ENCODE measurements around the gene FRG2B. TPM values are rescaled to one million over a fixed set of nuclear protein-coding genes. Genes with fewer than 3 reads are reported as not detected.
"Not testable (repeated sequence)": the region's sequence is repeated elsewhere in the genome, so short reads cannot be mapped to it uniquely, and the experiment has no call there.

FRG2B gene
- polyA plus RNA-seq, 2 donors, result not detected

DNA sequence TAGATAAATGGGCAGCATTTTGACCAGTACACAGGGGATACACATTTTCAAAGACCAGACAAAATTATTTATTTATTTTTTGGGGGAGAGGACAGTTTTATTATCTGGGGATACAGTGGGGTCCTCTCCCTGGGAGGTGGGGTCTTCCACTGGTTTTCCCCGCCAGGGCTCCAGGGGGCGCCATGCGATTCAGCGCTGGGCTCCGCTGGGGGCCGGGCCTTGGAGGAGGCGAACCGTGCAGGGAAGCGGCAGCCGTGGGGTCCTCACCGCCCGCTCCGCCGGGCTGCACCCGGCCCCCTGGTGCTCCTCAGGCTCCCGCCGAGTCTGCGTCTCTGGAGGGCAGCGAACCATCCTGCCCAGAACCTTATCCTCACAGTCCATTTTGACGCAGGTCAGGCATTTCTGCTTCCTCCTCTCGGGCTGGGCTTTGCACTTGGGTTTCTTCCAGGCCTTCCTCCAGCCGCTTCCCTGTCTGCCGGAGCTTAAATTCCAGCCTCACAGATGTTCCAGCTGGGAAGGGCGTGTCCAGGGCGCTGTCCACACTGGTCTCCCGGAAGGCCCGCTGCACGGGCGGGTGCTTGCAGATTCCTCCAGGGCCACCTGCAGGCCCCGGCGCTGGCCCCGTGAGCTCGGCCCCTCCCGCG lies 10.7 kb upstream of the FRG2B start:
- 7 to 10% methylated on average over 5 to 6 of the region's 35 CpGs for WGBS, 2 donors
- not testable (repeated sequence) for H3K9me3 ChIP-seq (ENCODE audit: control insufficient read depth in 2 of 2, insufficient read depth in 1 of 2, low read depth in 1 of 2, low read length in 1 of 2); H3K4me1 ChIP-seq (ENCODE audit: control insufficient read depth in 2 of 2, insufficient read depth in 2 of 2, low read length in 1 of 2); H3K27ac ChIP-seq (ENCODE audit: low read depth in 2 of 2, low read length in 1 of 2); H3K4me3 ChIP-seq (ENCODE audit: low read depth in 1 of 2, low read length in 2 of 2); H3K27me3 ChIP-seq (ENCODE audit: control insufficient read depth in 1 of 2, insufficient read depth in 2 of 2, low read length in 2 of 2); H3K36me3 ChIP-seq (ENCODE audit: control insufficient read depth in 2 of 2, insufficient read depth in 2 of 2, low read length in 1 of 2)

DNA sequence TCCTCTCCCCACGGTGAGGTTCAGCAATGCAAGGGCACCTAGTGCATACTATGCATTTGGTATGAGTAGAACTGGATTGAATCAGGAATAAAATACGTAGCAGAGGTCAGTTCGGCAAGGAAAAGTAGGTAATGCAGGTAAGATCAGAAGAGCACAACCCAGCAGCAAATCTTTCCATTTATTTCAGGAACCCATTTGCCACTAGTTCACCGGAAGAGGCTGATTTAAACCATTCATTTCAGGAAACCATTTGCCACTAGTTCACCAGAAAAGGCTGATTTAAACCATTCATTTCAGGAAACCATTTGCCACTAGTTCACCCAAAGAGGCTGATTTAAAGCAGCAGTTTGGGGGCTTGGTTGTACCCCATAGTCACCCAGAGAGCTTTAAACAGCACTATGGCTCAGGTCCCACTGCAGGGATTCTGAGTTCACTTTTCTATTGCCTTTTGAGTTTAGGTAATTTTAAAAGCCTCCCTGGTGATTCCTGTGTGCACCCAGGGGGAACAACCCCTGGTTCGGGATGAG lies 4.2 kb upstream of the FRG2B start:
- H3K27ac ChIP-seq (ENCODE audit: low read depth in 2 of 2, low read length in 1 of 2); H3K4me3 ChIP-seq (ENCODE audit: low read depth in 1 of 2, low read length in 2 of 2); H3K9me3 ChIP-seq (ENCODE audit: control insufficient read depth in 2 of 2, insufficient read depth in 1 of 2, low read depth in 1 of 2, low read length in 1 of 2); H3K27me3 ChIP-seq (ENCODE audit: control insufficient read depth in 1 of 2, insufficient read depth in 2 of 2, low read length in 2 of 2); H3K36me3 ChIP-seq (ENCODE audit: control insufficient read depth in 2 of 2, insufficient read depth in 2 of 2, low read length in 1 of 2); H3K4me1 ChIP-seq (ENCODE audit: control insufficient read depth in 2 of 2, insufficient read depth in 2 of 2, low read length in 1 of 2): not testable (repeated sequence)
- WGBS, 2 donors, result 60 to 71% methylated on average over 2 of the region's 5 CpGs

DNA sequence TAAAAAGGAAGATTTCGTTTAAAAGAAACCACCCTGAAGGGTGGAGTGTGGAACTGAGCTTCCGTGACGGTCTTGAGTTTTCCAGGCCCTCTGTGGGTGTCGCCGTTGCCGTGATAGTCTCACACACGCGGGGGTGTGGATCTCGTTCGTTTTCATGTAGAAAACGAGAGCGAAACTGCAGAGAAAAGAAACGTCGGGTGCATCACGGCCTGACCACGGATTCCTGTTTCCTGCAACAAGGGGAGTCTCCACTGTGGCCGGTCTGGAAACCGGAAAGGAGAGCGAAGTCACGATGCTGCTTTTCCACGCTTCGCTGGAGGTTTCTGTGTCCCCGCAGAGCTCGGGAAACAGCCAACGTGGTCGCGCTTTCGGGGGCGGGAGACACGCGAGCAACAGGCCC lies 4.1 kb downstream of the FRG2B start:
- H3K27me3 ChIP-seq (ENCODE audit: control insufficient read depth in 1 of 2, insufficient read depth in 2 of 2, low read length in 2 of 2); H3K4me1 ChIP-seq (ENCODE audit: control insufficient read depth in 2 of 2, insufficient read depth in 2 of 2, low read length in 1 of 2); H3K4me3 ChIP-seq (ENCODE audit: low read depth in 1 of 2, low read length in 2 of 2); H3K9me3 ChIP-seq (ENCODE audit: control insufficient read depth in 2 of 2, insufficient read depth in 1 of 2, low read depth in 1 of 2, low read length in 1 of 2); H3K36me3 ChIP-seq (ENCODE audit: control insufficient read depth in 2 of 2, insufficient read depth in 2 of 2, low read length in 1 of 2); H3K27ac ChIP-seq (ENCODE audit: low read depth in 2 of 2, low read length in 1 of 2): not testable (repeated sequence)
- 33 to 38% methylated on average over 23 to 26 of the region's 31 CpGs for WGBS, 2 donors

DNA sequence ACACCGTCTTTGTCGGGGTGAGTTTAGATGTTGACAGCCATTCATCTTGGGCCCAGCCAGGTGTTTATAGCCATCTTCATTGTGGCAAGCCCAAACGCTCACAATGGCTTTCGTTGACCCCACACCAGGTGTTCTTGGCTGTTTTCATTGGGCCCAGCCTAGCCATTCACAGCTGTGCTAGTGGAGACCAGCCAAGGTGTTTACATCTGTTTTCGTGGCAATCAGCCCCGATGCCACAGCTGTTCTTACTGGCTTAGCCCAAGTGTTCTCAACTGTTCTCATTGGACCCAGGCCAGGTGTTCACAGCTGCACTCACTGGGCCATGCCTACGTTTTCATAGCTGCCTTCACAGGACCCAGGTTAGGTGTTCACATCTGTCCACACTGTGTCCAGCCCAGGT lies 7.7 kb downstream of the FRG2B start:
- H3K27ac ChIP-seq (ENCODE audit: low read depth in 2 of 2, low read length in 1 of 2), result no peak overlapping the region
- peaks cover 0 to 3% of the 10 kb centered on the region in 2 donors for H3K27me3 ChIP-seq (ENCODE audit: control insufficient read depth in 1 of 2, insufficient read depth in 2 of 2, low read length in 2 of 2)
- no peaks in the 10 kb centered on the region for H3K4me1 ChIP-seq (ENCODE audit: control insufficient read depth in 2 of 2, insufficient read depth in 2 of 2, low read length in 1 of 2)
- 79 to 81% methylated on average over 7 of the region's 7 CpGs for WGBS, 2 donors
- peaks cover 0 to 7% of the 10 kb centered on the region in 2 donors for H3K9me3 ChIP-seq (ENCODE audit: control insufficient read depth in 2 of 2, insufficient read depth in 1 of 2, low read depth in 1 of 2, low read length in 1 of 2)
- H3K36me3 ChIP-seq (ENCODE audit: control insufficient read depth in 2 of 2, insufficient read depth in 2 of 2, low read length in 1 of 2), result no peaks in the 10 kb centered on the region
- H3K4me3 ChIP-seq (ENCODE audit: low read depth in 1 of 2, low read length in 2 of 2), result no peak overlapping the region

DNA sequence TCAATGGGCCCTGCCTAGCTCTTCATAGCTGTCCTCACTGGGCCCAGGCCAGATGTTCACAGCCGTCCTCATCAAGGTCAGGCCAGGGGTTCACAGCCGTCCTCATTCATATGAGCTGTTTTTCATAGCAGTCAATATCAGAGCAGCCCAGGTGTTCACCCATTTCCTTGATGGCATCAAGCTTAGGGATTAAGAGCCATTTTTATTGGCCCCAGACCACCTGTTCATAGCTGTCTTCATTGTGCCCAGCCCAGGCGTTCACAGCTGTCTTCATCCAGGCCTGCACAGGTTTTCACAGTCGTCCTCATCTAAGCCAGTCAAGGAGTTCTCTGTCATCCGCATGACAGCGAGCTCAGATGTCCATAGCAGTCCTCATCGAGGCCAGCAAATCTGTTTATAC lies 9.4 kb downstream of the FRG2B start:
- H3K4me1 ChIP-seq (ENCODE audit: control insufficient read depth in 2 of 2, insufficient read depth in 2 of 2, low read length in 1 of 2), result no peaks in the 10 kb centered on the region
- peaks cover 0 to 7% of the 10 kb centered on the region in 2 donors for H3K9me3 ChIP-seq (ENCODE audit: control insufficient read depth in 2 of 2, insufficient read depth in 1 of 2, low read depth in 1 of 2, low read length in 1 of 2)
- H3K27ac ChIP-seq (ENCODE audit: low read depth in 2 of 2, low read length in 1 of 2), result no peak overlapping the region
- H3K36me3 ChIP-seq (ENCODE audit: control insufficient read depth in 2 of 2, insufficient read depth in 2 of 2, low read length in 1 of 2), result no peaks in the 10 kb centered on the region
- H3K27me3 ChIP-seq (ENCODE audit: control insufficient read depth in 1 of 2, insufficient read depth in 2 of 2, low read length in 2 of 2), result peaks cover 0 to 3% of the 10 kb centered on the region in 2 donors
- 82 to 93% methylated on average over 7 of the region's 7 CpGs for WGBS, 2 donors
- H3K4me3 ChIP-seq (ENCODE audit: low read depth in 1 of 2, low read length in 2 of 2), result no peak overlapping the region

DNA sequence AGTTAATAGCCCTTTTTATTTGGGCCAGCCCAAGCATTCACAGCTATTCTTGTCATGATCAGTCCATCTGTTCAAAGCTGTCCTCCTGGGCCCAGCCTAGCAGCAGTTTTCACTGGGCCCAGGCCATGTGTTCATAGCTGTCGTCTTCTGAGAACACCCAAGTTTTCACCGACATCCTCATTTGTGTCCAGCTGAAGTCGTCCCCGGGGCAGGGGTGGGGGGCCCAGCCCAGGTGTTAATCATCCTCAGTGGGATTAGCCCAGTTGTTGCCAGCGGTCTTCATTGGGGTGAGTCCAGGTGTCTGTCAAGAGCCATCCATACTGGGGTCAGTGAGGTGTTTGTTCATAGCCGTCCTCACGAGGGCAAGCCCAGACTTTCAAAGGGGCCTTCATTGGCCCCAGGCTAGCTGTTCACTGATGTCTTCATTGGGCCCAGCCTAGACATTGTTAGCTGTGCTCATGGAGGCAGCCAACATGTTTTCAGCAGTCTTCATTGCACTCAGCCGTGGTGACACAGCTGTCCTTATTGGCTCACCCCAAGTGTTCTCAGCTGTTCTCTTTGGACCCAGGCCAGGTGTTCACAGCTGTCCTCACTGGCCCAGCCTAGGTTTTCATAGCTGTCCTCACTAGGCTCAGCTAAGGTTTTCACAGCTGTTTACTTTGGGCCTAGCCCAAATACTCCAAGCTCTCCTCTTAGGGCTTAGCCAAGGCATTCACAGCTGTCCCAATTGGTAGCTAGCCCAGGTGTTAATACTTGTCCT lies 10.0 kb downstream of the FRG2B start:
- Histone ChIP-seq H3K9me3 (ENCODE audit: control insufficient read depth in 2 of 2, insufficient read depth in 1 of 2, low read depth in 1 of 2, low read length in 1 of 2) (peaks cover 0 to 7% of the 10 kb centered on the region in 2 donors), H3K4me1 (ENCODE audit: control insufficient read depth in 2 of 2, insufficient read depth in 2 of 2, low read length in 1 of 2) (no peaks in the 10 kb centered on the region), H3K27ac (ENCODE audit: low read depth in 2 of 2, low read length in 1 of 2) (no peak overlapping the region), H3K4me3 (ENCODE audit: low read depth in 1 of 2, low read length in 2 of 2) (no peak overlapping the region), H3K27me3 (ENCODE audit: control insufficient read depth in 1 of 2, insufficient read depth in 2 of 2, low read length in 2 of 2) (peaks cover 0 to 3% of the 10 kb centered on the region in 2 donors), H3K36me3 (ENCODE audit: control insufficient read depth in 2 of 2, insufficient read depth in 2 of 2, low read length in 1 of 2) (no peaks in the 10 kb centered on the region)
- WGBS, 2 donors, result 78 to 83% methylated on average over 8 of the region's 8 CpGs

DNA sequence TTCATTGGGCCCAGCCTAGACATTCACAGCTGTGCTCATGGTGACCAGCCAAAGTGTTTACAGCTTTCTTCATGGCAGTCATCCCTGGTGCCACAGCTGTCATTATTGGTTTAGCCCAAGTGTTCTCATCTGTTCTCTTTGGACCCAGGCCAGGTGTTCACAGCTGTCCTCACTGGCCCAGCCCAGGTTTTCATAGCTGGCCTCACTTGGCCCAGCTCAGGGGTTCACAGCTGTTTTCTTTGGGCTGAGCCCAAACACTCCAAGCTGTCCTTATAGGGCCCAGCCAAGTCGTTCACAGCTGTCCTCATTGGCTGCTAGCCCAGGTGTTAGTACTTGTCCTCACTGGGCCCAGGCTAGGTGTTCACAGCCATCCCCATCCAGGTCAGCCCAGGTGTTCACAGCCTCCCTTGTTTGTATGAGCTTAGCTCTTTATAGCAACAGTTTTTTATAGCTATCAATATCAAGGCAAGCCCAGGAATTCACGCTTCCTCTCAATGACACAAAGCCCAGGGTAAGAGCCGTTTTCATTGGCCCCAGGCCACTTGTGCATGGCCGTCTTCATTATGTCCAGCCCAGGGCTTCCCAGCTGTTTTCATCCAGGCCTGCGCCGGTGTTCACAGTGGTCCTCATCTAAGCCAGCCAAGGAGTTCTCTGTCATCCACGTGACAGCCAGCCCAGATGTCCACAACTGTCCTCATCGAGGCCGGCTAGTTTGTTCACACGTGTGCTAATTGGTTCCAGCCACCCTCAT lies 11.6 kb downstream of the FRG2B start:
- Histone ChIP-seq H3K4me3 (ENCODE audit: low read depth in 1 of 2, low read length in 2 of 2) (no peak overlapping the region), H3K4me1 (ENCODE audit: control insufficient read depth in 2 of 2, insufficient read depth in 2 of 2, low read length in 1 of 2) (no peaks in the 10 kb centered on the region), H3K27ac (ENCODE audit: low read depth in 2 of 2, low read length in 1 of 2) (no peak overlapping the region), H3K9me3 (ENCODE audit: control insufficient read depth in 2 of 2, insufficient read depth in 1 of 2, low read depth in 1 of 2, low read length in 1 of 2) (no peaks in the 10 kb centered on the region), H3K27me3 (ENCODE audit: control insufficient read depth in 1 of 2, insufficient read depth in 2 of 2, low read length in 2 of 2) (no peaks in the 10 kb centered on the region), H3K36me3 (ENCODE audit: control insufficient read depth in 2 of 2, insufficient read depth in 2 of 2, low read length in 1 of 2) (no peaks in the 10 kb centered on the region)
- 79 to 80% methylated on average over 10 of the region's 10 CpGs for WGBS, 2 donors

DNA sequence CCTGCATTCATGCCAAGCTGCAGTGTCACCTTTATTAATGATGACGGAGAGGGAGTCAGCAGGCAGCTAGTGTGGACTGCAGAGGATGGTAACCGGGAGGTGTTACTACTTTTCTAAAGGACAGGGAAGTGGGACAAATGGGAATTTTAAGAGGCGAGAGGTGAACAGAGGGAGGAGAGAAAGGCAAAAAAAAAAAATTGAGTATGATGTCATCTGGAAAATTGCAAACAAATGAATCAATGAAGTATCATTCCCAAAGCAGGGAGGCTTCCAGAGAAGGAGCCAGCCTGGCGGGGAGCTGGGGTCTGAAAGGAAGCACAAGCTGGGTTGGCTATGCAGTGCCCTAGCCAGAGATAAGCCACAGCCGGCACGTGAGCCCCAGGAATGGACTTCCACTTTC lies 12.9 kb downstream of the FRG2B start:
- Histone ChIP-seq H3K9me3 (ENCODE audit: control insufficient read depth in 2 of 2, insufficient read depth in 1 of 2, low read depth in 1 of 2, low read length in 1 of 2) (no peaks in the 10 kb centered on the region), H3K27ac (ENCODE audit: low read depth in 2 of 2, low read length in 1 of 2) (no peak overlapping the region), H3K27me3 (ENCODE audit: control insufficient read depth in 1 of 2, insufficient read depth in 2 of 2, low read length in 2 of 2) (no peaks in the 10 kb centered on the region), H3K4me3 (ENCODE audit: low read depth in 1 of 2, low read length in 2 of 2) (no peak overlapping the region), H3K4me1 (ENCODE audit: control insufficient read depth in 2 of 2, insufficient read depth in 2 of 2, low read length in 1 of 2) (no peaks in the 10 kb centered on the region), H3K36me3 (ENCODE audit: control insufficient read depth in 2 of 2, insufficient read depth in 2 of 2, low read length in 1 of 2) (no peaks in the 10 kb centered on the region)
- WGBS, 2 donors, result 67 to 69% methylated on average over 6 of the region's 6 CpGs

DNA sequence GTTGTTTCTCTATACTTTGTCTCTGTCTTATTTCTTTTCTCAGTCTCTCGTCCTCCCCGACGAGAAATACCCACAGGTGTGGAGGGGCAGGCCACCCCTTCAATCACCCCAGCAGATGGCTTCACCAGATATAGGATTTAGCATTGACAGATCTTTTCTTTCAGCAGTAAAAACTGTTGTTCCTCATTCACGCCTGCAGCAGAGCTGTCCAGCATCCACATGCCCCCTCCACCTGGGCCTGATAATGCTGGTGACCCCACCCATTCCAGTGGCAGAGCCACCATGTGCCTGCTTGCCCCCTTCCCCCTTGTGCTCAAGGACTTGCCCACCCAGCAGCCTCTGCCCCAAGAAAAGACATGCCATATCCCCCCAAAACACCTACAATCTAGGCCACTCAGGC lies 15.5 kb downstream of the FRG2B start:
- 48 to 58% methylated on average over 4 of the region's 4 CpGs for WGBS, 2 donors
- Histone ChIP-seq H3K27me3 (ENCODE audit: control insufficient read depth in 1 of 2, insufficient read depth in 2 of 2, low read length in 2 of 2) (no peaks in the 10 kb centered on the region), H3K36me3 (ENCODE audit: control insufficient read depth in 2 of 2, insufficient read depth in 2 of 2, low read length in 1 of 2) (no peaks in the 10 kb centered on the region), H3K27ac (ENCODE audit: low read depth in 2 of 2, low read length in 1 of 2) (no peak overlapping the region), H3K4me1 (ENCODE audit: control insufficient read depth in 2 of 2, insufficient read depth in 2 of 2, low read length in 1 of 2) (no peaks in the 10 kb centered on the region), H3K4me3 (ENCODE audit: low read depth in 1 of 2, low read length in 2 of 2) (no peak overlapping the region), H3K9me3 (ENCODE audit: control insufficient read depth in 2 of 2, insufficient read depth in 1 of 2, low read depth in 1 of 2, low read length in 1 of 2) (no peaks in the 10 kb centered on the region)
